Spleen (tissue), 11 donors: ENCODE results near the gene P2RY2. TPM values are rescaled to one million over a fixed set of nuclear protein-coding genes. Genes with fewer than 3 reads are reported as not detected.

ENCODE experiments used
- DNase-seq: peaks from one replicate; pipeline ENCODE4 v3.0.0-alpha.2; 2020
- H3K27ac ChIP-seq, 8 donors: fragments of 200-600 bp; sonication (generic) in 7 of 8; 1 replicate in 4 of 8; 2 replicates in 4 of 8; pipeline versions ENCODE4 v1.5.0 to v1.8.0; 2016 to 2021; ENCODE audit warnings: inconsistent platforms in 4 of 8, mild to moderate bottlenecking in 4 of 8, moderate library complexity in 1 of 8
- H3K27me3 ChIP-seq, 7 donors: fragments of 200-600 bp; sonication (generic) in 6 of 7; replicated peaks in 1 of 7; 1 replicate in 4 of 7; 2 replicates in 3 of 7; pipeline versions ENCODE4 v1.5.0 to v1.8.0; 2016 to 2021; ENCODE audit warnings: inconsistent platforms in 3 of 7, mild to moderate bottlenecking in 1 of 7
- H3K36me3 ChIP-seq, 6 donors: fragments of 200-600 bp; sonication (generic) in 5 of 6; 1 replicate in 4 of 6; 2 replicates in 2 of 6; pipeline versions ENCODE4 v1.5.0 to v1.8.0; 2016 to 2021; ENCODE audit warnings: inconsistent platforms in 2 of 6
- H3K4me1 ChIP-seq, 6 donors: fragments of 200-600 bp; sonication (generic) in 5 of 6; 1 replicate in 3 of 6; 2 replicates in 3 of 6; pipeline versions ENCODE4 v1.5.0 to v1.8.0; 2016 to 2021; ENCODE audit warnings: inconsistent platforms in 3 of 6
- H3K4me3 ChIP-seq, 8 donors: fragments of 200-600 bp; sonication (generic) in 7 of 8; 1 replicate in 4 of 8; 2 replicates in 4 of 8; pipeline versions ENCODE4 v1.5.0 to v1.8.0; 2016 to 2021; ENCODE audit warnings: inconsistent platforms in 4 of 8, mild to moderate bottlenecking in 4 of 8, moderate library complexity in 2 of 8
- H3K9me3 ChIP-seq, 8 donors: fragments of 200-600 bp; sonication (generic) in 7 of 8; 1 replicate in 4 of 8; 2 replicates in 4 of 8; pipeline versions ENCODE4 v1.5.0 to v1.8.0; 2016 to 2021; ENCODE audit warnings: inconsistent platforms in 4 of 8
- POLR2A ChIP-seq, 3 donors: fragments of 450-650 bp; IDR thresholded peaks; one replicate each; pipeline ENCODE4 v1.5.1; 2017; ENCODE audit warnings: antibody characterized with exemption in 3 of 3, mild to moderate bottlenecking in 1 of 3
- POLR2AphosphoS5 ChIP-seq, 3 donors: sonication (generic); formaldehyde crosslinking; IDR thresholded peaks; one replicate each; pipeline ENCODE4 v1.5.1; 2017; ENCODE audit warnings: antibody characterized with exemption in 3 of 3
- WGBS, 5 donors: extraction: QIAGEN DNeasy Blood & Tissue Kit in 3 of 5; methylation state at CpG; one replicate each; pipeline versions ENCODE4 v1.1.5 to v1.1.7; 2013 to 2018; 5-methylcytosine and 5-hydroxymethylcytosine counted together
- intact Hi-C: fragments of 100-400 bp; cut with DNase I; formaldehyde crosslinking; loops from one replicate; pipeline ENCODE4 v1.15.0; 2023; ENCODE audit warnings: low total_unique reads
- polyA plus RNA-seq, 3 donors: library from polyadenylated mRNA; stranded (reverse); fragments of 200-250 nt; gene quantifications; one replicate each; pipeline ENCODE4 v1.2.1, GENCODE V29; 2013
- total RNA-seq, 7 donors: library from RNA; depleted of rRNA in 3 of 7; stranded (reverse); fragments of >200 nt in 3 of 7; fragmentation: NEBNext Ultra II Directional in 4 of 7; extraction: Animal tissue kit (Norgen Biotek cat#: 25700) in 4 of 7; gene quantifications; one replicate each; pipeline versions ENCODE4 v1.1.0 to v1.2.1, GENCODE V29; 2016 to 2021
- TF ChIP-seq, protein P1 (sequence below), 11 experiments: fragments of 200-600 bp in 7 of 11; fragments of 450-650 bp in 4 of 11; sonication (generic) in 4 of 11; IDR thresholded peaks in 8 of 11; conservative IDR thresholded peaks in 3 of 11; 1 replicate in 7 of 11; 2 replicates in 4 of 11; pipeline versions ENCODE4 v1.4.0 to v1.8.0; 2016 to 2021; ENCODE audit warnings: antibody characterized with exemption in 11 of 11, inconsistent platforms in 4 of 11, mild to moderate bottlenecking in 1 of 11
- donor health status: healthy with polysubstance abuse.
- donor health status: DM: no; HTN: no; CAD: no; lungs with moderate emphysema.
- donor health status: DM: no; HTN: no; CAD: no.
- donor health status: Bipolar disorder and iron deficiency.
- donor health status: healthy.
- donor health status: DM: no; HTN: no; CAD: no.
- donor health status: DM: yes; HTN: yes; CAD: no.

P2RY2 gene
- total and polyA plus RNA-seq, 10 donors, result 0.99 to 17.5 (median 10.7) TPM

DNA sequence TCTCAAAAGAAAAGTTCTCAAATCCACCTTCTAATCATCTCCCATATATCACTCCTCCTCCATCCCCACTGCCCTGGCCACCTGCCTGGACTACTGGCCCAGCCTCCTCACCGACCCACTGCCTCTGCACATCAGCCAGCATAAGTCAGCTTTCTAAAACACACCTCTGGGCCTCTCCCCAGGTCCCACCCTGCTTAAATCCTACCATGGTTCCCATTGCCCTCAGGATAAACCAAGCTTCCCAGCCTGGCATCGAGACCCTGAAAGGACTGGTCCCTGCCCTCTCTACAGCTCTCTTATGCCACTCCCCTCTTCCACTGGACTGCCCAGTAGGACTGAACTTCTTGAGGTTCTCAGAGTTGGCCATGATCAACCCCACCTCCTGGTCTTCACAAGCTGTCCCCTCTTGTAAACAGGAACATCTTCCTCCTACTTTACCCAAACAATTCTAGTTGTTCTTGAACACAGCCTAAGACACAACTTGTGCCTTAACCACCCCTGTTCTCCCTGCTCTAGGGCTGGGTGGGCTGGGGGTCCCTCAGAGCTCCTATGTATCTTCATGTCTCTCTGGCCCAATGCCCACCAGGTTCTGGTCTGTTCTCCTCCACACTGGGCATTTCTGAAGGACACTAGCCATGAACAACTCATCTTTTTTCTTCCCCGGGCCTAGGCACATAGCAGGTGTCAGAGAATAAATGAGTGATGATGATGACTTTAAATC is 41.5 kb downstream of the P2RY2 start:
- Histone ChIP-seq H3K27ac (peak overlapping the region in 1 of 8 donors; percentile 80), H3K27me3 (peaks cover 0 to 16% (median 6%) of the 10 kb centered on the region in 7 donors), H3K9me3 (no peaks in the 10 kb centered on the region), H3K4me3 (no peak overlapping the region), H3K36me3 (no peaks in the 10 kb centered on the region), H3K4me1 (peaks cover 8 to 45% (median 20%) of the 10 kb centered on the region in 6 donors)
- no peak for DNase-seq
- TF ChIP-seq POLR2A (IDR thresholded peaks at IDR 0.05) (no peak), POLR2AphosphoS5 (IDR thresholded peaks at IDR 0.05) (no peak)
- TF ChIP-seq, protein P1, sequence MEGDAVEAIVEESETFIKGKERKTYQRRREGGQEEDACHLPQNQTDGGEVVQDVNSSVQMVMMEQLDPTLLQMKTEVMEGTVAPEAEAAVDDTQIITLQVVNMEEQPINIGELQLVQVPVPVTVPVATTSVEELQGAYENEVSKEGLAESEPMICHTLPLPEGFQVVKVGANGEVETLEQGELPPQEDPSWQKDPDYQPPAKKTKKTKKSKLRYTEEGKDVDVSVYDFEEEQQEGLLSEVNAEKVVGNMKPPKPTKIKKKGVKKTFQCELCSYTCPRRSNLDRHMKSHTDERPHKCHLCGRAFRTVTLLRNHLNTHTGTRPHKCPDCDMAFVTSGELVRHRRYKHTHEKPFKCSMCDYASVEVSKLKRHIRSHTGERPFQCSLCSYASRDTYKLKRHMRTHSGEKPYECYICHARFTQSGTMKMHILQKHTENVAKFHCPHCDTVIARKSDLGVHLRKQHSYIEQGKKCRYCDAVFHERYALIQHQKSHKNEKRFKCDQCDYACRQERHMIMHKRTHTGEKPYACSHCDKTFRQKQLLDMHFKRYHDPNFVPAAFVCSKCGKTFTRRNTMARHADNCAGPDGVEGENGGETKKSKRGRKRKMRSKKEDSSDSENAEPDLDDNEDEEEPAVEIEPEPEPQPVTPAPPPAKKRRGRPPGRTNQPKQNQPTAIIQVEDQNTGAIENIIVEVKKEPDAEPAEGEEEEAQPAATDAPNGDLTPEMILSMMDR (IDR thresholded peaks at IDR 0.05 in 8 of 11, conservative IDR thresholded peaks at IDR 0.05 in 3 of 11), result no peak
- intact Hi-C loops, result no loop called here
- 78 to 93% (median 89%) methylated on average over 3 of the region's 3 CpGs for WGBS, 5 donors

DNA sequence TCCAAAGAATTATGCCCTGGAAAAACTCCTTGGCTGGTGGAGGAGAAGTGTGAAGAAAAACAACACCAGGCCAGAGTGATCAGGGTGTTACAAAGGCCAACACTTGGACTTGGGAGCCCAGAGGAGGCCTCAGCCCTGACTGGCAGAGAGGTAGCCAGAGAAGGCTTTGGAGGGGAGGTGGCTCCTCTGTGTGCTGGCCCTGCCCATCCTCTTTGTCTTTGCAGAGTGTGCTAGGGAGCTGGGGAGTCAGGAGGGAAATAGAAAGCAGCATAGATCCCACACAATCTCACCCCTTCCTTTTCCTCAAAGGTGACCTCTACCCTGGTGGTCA is 42.0 kb downstream of the P2RY2 start:
- Histone ChIP-seq H3K4me1 (peaks cover 8 to 47% (median 21%) of the 10 kb centered on the region in 6 donors), H3K36me3 (no peaks in the 10 kb centered on the region), H3K9me3 (no peaks in the 10 kb centered on the region), H3K4me3 (no peak overlapping the region), H3K27ac (no peak overlapping the region), H3K27me3 (peaks cover 0 to 22% (median 9%) of the 10 kb centered on the region in 7 donors)
- intact Hi-C loops, result no loop called here
- TF ChIP-seq POLR2A (IDR thresholded peaks at IDR 0.05) (no peak), POLR2AphosphoS5 (IDR thresholded peaks at IDR 0.05) (no peak)
- DNase-seq, result no peak

DNA sequence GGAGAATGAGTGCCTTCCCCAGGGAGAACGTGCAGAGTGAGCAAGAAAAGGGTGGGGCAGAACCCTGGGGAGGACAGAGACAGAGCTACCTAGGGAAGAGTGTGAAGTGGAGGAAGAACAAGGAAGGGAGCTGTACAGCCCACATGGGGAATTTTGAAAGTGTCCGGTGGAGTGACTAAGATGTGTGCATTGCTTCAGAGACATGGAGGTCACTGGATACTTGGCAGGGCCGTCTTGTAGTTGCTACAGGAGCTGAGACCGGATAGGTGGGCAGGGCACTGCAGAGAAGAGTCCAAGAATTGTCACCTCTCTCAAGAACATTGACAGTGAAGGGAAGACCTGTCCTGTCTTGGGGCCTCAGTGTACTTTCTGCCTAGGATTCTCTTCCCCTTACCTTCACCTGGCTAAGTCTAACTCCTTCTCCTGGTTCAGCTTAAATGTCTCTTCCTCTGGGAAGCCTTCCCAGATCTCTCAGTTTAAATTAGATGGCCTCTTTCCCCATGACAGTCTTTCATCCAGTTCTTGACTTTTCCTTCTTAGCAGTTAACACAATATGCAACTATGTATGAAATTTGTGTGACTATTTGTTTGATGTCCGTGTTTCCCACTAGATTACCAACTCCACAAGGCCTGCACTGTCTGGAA is 44.9 kb downstream of the P2RY2 start:
- Histone ChIP-seq H3K4me1 (peaks cover 5 to 44% (median 17%) of the 10 kb centered on the region in 6 donors), H3K4me3 (no peak overlapping the region), H3K27me3 (peaks cover 0 to 32% (median 9%) of the 10 kb centered on the region in 7 donors), H3K27ac (no peak overlapping the region), H3K36me3 (no peaks in the 10 kb centered on the region), H3K9me3 (no peaks in the 10 kb centered on the region)
- 66 to 88% (median 73%) methylated on average over 5 of the region's 5 CpGs for WGBS, 5 donors
- intact Hi-C loops, result no loop called here
- no peak for DNase-seq
- TF ChIP-seq POLR2AphosphoS5 (IDR thresholded peaks at IDR 0.05) (no peak), POLR2A (IDR thresholded peaks at IDR 0.05) (no peak)
- TF ChIP-seq, protein P1 (IDR thresholded peaks at IDR 0.05 in 8 of 11, conservative IDR thresholded peaks at IDR 0.05 in 3 of 11), result no peak

DNA sequence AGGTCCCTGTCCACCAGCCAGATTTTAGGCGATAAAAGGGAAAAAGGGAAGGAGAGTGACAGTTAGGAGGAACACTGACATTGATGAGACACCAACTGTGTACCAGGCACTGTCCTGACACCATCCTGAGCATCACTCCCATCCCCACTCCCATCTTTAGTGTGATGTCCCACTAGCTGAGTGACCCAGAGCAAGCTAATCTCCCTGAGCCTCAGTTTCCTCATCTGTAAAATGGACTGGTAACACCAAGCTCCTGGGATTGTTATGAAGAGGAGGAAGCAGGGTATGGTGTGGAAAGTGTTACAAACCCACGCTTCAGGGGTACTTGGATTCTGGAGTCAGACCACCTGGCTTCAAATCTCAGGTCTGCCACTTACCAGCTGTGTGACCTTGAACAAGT is 45.6 kb downstream of the P2RY2 start:
- 83 to 93% (median 85%) methylated on average over 2 of the region's 2 CpGs for WGBS, 5 donors
- H3K36me3 ChIP-seq, result no peaks in the 10 kb centered on the region
- intact Hi-C loops, result no loop called here
- no peaks in the 10 kb centered on the region for H3K9me3 ChIP-seq
- peaks cover 0 to 44% (median 17%) of the 10 kb centered on the region in 6 donors for H3K4me1 ChIP-seq
- no peak overlapping the region for H3K4me3 ChIP-seq
- no peak overlapping the region for H3K27ac ChIP-seq
- TF ChIP-seq POLR2AphosphoS5 (IDR thresholded peaks at IDR 0.05) (no peak), POLR2A (IDR thresholded peaks at IDR 0.05) (no peak)
- peaks cover 0 to 32% (median 9%) of the 10 kb centered on the region in 7 donors for H3K27me3 ChIP-seq
- no peak for DNase-seq

DNA sequence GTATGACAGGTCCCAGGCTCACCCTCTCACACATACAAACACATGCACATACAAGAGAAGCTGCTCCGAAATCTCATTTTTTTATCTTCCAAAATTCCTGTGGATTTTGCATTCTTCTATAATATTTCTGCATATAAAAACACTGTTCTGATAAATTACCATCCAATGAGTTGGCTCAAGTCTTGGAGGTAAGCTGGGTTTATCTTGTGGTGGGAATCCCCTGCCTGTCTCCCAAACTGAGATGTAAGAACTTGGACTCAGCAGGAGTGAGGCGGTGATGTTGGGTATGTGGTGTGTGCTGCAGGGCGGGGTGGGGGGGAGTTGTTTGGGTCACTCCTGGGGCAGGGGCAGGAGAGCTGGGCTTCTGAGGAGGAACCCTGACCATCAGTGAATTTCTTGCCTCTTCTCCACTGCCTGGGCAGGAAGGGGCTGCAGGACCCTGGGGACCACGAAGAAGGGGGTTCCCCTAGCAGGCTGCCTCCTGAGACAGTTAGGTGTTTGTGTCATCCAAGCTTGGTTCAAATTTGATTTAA is 47.3 kb downstream of the P2RY2 start:
- no peaks in the 10 kb centered on the region for H3K9me3 ChIP-seq
- H3K4me1 ChIP-seq, result peaks cover 5 to 46% (median 24%) of the 10 kb centered on the region in 6 donors
- TF ChIP-seq, protein P1 (IDR thresholded peaks at IDR 0.05 in 8 of 11, conservative IDR thresholded peaks at IDR 0.05 in 3 of 11), result no peak
- TF ChIP-seq POLR2AphosphoS5 (IDR thresholded peaks at IDR 0.05) (no peak), POLR2A (IDR thresholded peaks at IDR 0.05) (no peak)
- no peaks in the 10 kb centered on the region for H3K36me3 ChIP-seq
- DNase-seq, result no peak
- H3K4me3 ChIP-seq, result peak overlapping the region in 7 of 8 donors; percentile 18 to 65 (median 42)
- H3K27ac ChIP-seq, result peak overlapping the region in 5 of 8 donors; percentile 55 to 78 (median 70)
- WGBS, 5 donors, result 56 to 84% (median 81%) methylated on average over 4 of the region's 4 CpGs
- peaks cover 0 to 32% (median 9%) of the 10 kb centered on the region in 7 donors for H3K27me3 ChIP-seq
- intact Hi-C loops, result no loop called here
